ENCODE data around the gene GNL1.
A peak's percentile ranks its signal among the peaks of the same experiment; 100 is the strongest.
"Not testable (repeated sequence)": the region's sequence is repeated elsewhere in the genome, so short reads cannot be mapped to it uniquely, and the experiment has no call there.

GNL1 gene

DNA sequence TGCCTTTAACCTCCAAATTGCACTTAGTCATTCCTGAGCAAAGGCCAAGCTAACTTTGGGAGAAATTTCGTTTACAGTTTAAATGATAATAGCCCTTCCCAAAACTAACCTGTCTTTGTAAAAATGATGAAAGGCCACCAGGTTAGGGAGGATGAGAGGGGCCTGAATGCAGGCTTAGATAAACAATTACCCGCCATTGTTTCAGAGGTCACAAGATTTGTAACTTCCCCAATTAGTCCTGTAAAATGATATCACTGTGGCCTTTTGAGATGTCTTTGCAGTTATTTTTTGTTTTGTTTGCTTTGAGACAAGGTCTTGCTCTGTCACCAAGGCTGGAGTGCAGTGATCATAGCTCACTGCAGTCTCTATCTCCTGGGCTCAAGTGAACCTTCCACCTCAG, 26.3 kb downstream of the GNL1 start:
- no peak for DNase-seq (ENCODE audit: low read depth)

DNA sequence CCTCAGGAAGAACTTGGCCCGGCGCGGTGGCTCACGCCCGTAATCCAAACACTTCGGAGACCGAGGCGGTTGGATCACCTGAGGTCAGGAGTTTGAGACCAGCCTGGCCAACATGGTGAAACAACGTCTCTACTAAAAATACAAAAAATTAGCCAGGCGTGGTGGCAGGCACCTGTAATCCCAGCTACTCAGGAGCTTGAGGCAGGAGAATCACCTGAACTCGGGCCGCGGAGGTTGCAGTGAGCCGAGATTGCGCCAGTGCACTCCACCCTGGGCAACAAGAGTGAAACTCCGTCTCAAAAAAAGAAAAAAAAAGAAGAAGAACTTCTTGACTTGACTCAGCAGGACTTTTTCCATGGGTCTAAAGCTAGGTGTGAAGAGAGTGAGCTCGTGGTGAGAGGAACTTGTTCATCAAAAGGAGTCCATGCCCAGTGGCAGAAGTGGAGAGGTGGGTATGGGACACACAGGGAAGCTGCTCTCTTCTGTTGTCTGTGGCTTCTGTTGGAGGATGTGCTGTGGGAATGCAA, 26.9 kb downstream of the GNL1 start:
- not testable (repeated sequence) for DNase-seq (ENCODE audit: low read depth)

- DNase-seq (ENCODE audit: low read depth), result not testable (repeated sequence)
Measured at GRCh38 chr6:30526444-30526843, 29.8 kb downstream of the GNL1 start.

GRCh38 chr6:30521952-30522351, 34.3 kb downstream of the GNL1 start:
- DNase-seq (ENCODE audit: low read depth), result not testable (repeated sequence)

GRCh38 chr6:30521082-30521481, 35.2 kb downstream of the GNL1 start:
- peak; percentile 18 for DNase-seq (ENCODE audit: low read depth)

- no peak for DNase-seq (ENCODE audit: low read depth)
Measured at GRCh38 chr6:30520522-30520921, 35.8 kb downstream of the GNL1 start.

DNA sequence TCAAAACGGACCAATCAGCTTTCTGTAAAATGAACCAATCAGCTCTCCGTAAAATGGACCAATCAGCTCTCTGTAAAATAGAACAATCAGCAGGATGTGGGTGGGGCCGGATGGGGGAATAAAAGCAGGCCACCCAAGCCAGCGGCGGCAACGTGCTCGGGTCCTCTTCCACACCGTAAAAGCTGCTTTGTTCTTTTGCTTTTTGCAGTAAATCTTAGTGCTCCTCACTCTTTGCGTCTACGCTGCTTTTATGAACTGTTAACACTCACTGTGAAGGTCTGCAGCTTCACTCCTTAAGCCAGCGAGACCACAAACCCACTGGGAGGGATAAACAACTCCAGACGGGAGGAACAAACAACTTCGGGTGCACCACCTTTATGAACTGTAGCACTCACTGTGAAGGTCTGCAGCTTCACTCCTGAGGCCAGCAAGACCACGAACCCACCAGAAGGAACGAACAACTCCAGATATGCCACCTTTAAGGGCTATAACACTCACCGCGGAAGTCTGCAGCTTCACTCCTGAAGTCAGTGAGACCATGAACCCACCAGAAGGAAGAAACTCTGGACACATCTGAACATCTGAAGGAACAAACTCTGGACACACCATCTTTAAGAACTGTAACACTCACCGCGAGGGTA, 37.7 kb downstream of the GNL1 start:
- DNase-seq (ENCODE audit: low read depth), result not testable (repeated sequence)

GRCh38 chr6:30517767-30518504, 38.4 kb downstream of the GNL1 start:
- not testable (repeated sequence) for DNase-seq (ENCODE audit: low read depth)

- not testable (repeated sequence) for DNase-seq (ENCODE audit: low read depth)
Measured at GRCh38 chr6:30516754-30517076, 39.6 kb downstream of the GNL1 start.

- DNase-seq (ENCODE audit: low read depth), result peak; percentile 88
Measured at GRCh38 chr6:30515944-30516753, 40.1 kb downstream of the GNL1 start.

DNA sequence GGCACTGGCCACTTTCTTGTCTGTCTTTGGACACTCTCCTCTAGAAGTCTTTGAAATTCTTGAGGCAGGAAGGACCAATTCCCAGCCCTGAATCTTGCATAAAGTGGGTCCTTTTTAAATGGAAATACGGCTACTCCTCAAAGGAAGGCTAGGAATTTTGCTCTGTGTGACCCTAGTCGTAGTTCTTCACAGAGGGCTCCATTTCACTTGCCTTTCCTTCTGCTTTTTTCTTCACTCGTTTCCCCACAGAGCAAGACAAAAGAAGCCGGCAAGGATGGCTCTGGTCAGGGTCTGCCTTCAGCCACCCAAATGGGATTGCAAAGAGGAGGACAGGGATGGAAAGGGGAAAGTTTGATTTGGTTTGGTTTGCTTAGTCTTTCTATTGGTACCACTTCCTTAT, 41.2 kb downstream of the GNL1 start:
- DNase-seq (ENCODE audit: low read depth), result no peak

DNA sequence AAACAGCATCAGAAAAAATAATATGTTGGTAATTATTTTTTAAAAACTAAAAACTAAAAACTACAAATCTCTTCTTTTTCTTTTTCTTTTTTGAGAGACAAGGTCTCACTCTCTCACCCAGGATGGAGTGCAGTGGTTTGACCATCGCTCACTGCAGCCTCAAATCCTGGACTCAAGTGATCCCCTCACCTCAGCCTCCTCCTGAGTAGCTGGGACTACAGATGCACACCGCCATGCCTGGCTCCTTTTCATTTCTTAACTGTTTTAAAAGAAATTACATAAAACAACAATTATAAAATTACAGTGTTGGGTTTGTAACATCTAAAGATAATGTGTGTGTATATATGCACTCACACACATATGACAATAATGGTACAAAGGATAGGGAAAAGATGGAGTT, 42.8 kb downstream of the GNL1 start:
- DNase-seq (ENCODE audit: low read depth), result no peak

GRCh38 chr6:30511169-30511546, 45.1 kb downstream of the GNL1 start:
- DNase-seq (ENCODE audit: low read depth), result no peak

- DNase-seq (ENCODE audit: low read depth), result no peak
Measured at GRCh38 chr6:30510419-30511168, 45.7 kb downstream of the GNL1 start.

GRCh38 chr6:30508890-30509736, 47.2 kb downstream of the GNL1 start:
- DNase-seq (ENCODE audit: low read depth), result no peak

DNA sequence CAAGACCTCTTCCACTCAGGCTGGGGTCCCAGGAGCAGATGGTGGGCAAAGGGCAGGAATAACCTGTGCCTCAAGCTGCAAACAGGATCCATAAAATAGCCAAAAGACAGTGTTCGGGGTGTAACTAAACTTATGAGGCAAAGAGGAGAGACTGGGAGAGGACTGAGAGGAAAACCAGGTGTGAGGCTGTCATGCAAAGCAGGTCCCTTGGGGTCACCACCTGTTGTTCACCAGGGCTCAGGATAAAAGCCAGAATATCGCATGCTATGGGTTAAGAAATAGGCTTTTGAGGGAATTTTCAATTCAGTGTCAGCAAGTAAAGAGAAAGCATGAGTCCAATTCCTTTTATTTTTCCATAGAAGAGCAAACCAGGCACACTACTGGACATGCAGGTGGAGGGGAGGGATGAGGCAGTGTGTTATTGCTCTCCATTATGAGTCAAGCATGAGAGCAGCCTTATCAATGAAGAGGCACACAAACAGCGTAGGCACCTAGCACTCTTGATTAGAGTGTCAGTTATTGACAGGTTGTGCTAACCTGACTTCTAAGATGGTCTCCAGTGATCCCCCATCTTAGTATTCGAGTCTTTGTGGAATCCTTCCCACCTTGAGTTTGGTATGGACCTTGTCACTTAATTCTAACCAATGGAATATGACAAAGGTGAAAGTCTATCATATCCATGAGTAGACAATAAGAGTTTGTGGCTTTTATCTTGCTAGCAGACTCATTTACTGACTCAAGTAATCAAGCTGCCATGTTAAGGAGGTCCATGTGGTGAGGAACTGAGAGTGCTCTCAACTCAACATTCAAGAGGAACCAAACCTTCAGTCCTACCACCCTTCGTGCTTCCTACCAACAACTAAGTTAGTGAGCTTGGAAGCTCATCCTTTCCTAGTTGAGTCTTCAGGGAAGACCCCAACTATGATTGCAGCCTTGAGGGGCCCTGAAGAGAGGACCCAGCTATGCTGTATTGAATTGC, 48.2 kb downstream of the GNL1 start:
- DNase-seq (ENCODE audit: low read depth), result no peak

DNA sequence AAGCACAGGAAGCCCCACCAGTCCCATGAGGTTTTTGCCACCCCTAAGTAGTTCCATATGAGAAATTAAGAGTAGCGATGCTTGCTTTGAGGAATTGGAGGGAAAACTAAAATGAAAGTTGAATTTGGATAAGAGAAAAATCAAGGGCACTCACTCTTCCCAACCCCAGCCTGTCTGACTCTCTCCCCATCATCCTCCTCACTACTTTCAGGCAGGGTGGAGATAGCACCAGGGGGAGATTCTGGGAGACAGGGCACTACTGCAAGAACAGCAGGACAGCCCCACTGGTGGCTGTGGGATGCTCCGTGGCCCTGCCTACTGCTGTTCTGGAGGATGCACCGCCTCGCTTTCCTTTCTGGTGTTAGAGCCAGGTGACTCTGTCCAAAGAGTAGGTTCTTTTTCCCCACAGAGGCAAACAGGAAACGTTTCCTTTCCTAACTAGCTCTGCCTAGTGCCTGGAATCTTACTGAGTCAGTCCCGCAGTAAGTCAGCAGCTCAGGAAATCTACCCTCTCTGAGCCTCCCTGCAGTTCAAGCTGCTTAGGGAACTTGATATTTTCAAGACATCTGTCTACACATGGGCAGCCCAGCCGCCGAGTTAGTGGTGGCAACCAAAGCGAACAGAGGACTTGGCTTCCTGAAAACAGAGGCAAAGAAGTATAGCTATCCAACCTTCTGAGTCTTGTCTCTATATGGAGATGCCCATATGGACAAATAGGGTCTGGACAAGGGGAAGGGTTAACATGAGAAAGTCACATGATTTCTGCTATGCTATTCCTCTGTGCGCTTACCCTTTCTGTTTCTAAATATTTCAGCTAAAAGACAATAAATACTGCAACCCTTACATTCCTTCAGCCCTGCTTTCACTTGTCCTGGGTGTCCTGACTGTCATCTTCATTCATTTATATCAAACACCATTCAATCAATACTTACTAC, 55.6 kb downstream of the GNL1 start:
- DNase-seq (ENCODE audit: low read depth), result no peak

- not testable (repeated sequence) for DNase-seq (ENCODE audit: low read depth)
Measured at GRCh38 chr6:30498705-30499104, 57.6 kb downstream of the GNL1 start.

DNA sequence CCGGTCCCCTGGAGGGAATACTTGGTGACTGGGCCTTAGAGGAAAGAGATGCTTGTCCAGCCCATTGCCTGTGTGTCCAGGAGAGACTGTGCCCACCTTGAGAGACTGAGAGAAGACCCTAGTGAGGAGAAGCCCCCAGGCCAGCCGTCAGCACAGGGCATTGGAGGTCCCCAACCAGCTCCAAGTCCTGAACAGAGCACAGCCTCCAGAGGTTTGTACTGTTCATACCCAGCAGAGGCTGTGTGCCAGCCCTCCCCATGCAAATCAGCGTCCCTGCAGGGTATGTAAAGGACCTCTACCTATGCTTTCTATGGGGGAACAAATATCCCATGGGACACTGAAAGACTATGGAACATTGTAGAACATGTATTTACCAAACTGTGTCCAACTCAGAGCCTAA, 58.6 kb downstream of the GNL1 start:
- no peak for DNase-seq (ENCODE audit: low read depth)

All from stromal cell of bone marrow (primary cell).